Measurements from ENCODE around the gene EGFLAM. TPM values are rescaled to one million over a fixed set of nuclear protein-coding genes. Genes with fewer than 3 reads are reported as not detected.

The EGFLAM gene
- total and polyA plus RNA-seq, 4 donors: 4.6 to 15.8 (median 14.0) TPM

DNA sequence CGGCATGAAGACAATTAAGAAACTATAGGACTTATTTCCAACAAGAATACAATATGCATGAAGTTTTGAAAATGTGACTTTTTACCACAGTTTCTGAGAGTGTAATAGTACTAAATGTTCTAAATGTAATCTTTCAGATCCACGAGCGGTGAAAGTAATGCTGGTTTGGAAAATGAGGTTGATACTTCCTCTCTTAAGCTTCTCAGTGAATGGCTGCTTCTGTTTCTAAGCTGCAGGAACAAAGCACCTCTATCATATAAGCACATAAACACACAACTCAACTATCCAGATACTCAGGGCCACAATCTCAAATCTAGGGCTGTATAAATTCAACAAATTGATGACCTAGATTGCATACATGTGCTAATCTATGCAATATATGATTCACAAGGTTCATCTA lies 219.8 kb downstream of the EGFLAM start:
- H3K27me3 ChIP-seq (ENCODE audit: control insufficient read depth in 1 of 2, insufficient read depth in 2 of 2, low read length in 1 of 2): no peaks in the 10 kb centered on the region
- 92% methylated on average over 3 of the region's 3 CpGs for WGBS, 2 donors
- intact Hi-C loops (cut with DNase I): loop anchor here in 1 of 2 donors (10.0 kb wide), 1 partner anchor 67 kb away; no protein-coding TSS in a partner anchor

DNA sequence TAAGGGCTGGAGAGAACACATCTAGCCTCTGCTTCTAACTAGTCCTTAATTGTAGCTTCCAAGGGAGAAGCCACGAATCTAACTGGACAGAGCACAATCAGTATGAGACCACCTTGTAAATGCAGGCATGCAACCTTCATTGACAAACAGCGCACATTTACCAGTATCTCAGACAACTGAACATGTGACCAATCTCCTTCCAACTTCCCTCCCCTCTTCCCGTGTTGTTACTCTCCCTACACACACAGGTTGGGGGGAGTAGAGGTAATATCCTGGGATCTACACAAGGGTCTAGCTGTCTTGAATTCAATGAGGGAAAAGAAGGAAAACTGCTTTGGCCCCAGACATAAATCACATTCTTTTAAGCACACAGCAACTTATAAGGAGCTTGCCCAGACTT lies 220.5 kb downstream of the EGFLAM start:
- no peak overlapping the region for H3K27ac ChIP-seq (ENCODE audit: low read depth in 1 of 2, low read length in 2 of 2)
- no peak overlapping the region for H3K4me3 ChIP-seq (ENCODE audit: low read length in 2 of 2)
- 91 to 94% methylated on average over 3 of the region's 3 CpGs for WGBS, 2 donors
- DNase-seq: no peak
- peaks cover 0 to 10% of the 10 kb centered on the region in 2 donors for H3K36me3 ChIP-seq (ENCODE audit: control insufficient read depth in 1 of 2, insufficient read depth in 2 of 2, low read length in 1 of 2)
- no peaks in the 10 kb centered on the region for H3K27me3 ChIP-seq (ENCODE audit: control insufficient read depth in 1 of 2, insufficient read depth in 2 of 2, low read length in 1 of 2)
- no peaks in the 10 kb centered on the region for H3K4me1 ChIP-seq (ENCODE audit: control insufficient read depth in 1 of 2, insufficient read depth in 2 of 2, low read length in 2 of 2)
- no peaks in the 10 kb centered on the region for H3K9me3 ChIP-seq (ENCODE audit: control insufficient read depth, low read length)
- no peak for ATAC-seq (ENCODE audit: low FRiP score)
- intact Hi-C loops (cut with DNase I): loop anchor here in 1 of 2 donors (10.0 kb wide), 1 partner anchor 66 kb away; no protein-coding TSS in a partner anchor

More for the DNA sequence above, 219.8 kb downstream of the EGFLAM start:
- Histone ChIP-seq H3K9me3 (ENCODE audit: control insufficient read depth, low read length) (no peaks in the 10 kb centered on the region), H3K4me1 (ENCODE audit: control insufficient read depth in 1 of 2, insufficient read depth in 2 of 2, low read length in 2 of 2) (no peaks in the 10 kb centered on the region), H3K4me3 (ENCODE audit: low read length in 2 of 2) (no peak overlapping the region), H3K36me3 (ENCODE audit: control insufficient read depth in 1 of 2, insufficient read depth in 2 of 2, low read length in 1 of 2) (peaks cover 0 to 8% of the 10 kb centered on the region in 2 donors), H3K27ac (ENCODE audit: low read depth in 1 of 2, low read length in 2 of 2) (no peak overlapping the region)
- DNase-seq (no peak), ATAC-seq (ENCODE audit: low FRiP score) (no peak)

DNA sequence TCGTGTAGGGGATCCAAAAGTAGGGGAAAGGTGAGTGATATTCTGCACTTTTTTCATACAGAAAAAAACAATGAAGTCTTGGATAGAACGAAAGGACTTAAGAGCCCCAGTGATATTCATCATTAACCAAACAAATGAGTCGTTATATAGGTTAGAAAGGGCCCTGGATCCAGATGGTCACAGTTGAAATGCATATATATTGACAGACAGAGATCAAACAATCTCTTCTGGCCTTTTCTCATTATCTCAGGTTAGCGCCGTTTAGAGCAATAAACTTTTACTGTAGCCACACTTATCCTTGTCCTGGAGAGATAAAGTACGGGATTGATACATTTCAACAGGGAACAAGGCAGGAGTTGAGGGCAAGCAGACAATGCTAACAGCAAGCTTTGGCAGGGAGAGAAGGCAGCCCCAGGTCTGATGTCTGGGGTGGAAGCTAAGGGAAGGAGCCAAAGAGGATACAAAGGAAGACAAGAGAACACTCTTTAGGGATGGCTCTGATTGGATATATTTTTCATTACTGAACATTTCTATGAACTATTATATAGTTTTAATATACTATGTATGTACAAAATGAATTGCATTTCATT lies 221.1 kb downstream of the EGFLAM start:
- no peak for DNase-seq
- no peak for ATAC-seq (ENCODE audit: low FRiP score)
- intact Hi-C loops (cut with DNase I): loop anchor here in 1 of 2 donors (10.0 kb wide), 1 partner anchor 65 kb away; no protein-coding TSS in a partner anchor
- Histone ChIP-seq H3K9me3 (ENCODE audit: control insufficient read depth, low read length) (no peaks in the 10 kb centered on the region), H3K4me3 (ENCODE audit: low read length in 2 of 2) (no peak overlapping the region), H3K36me3 (ENCODE audit: control insufficient read depth in 1 of 2, insufficient read depth in 2 of 2, low read length in 1 of 2) (peaks cover 0 to 10% of the 10 kb centered on the region in 2 donors), H3K4me1 (ENCODE audit: control insufficient read depth in 1 of 2, insufficient read depth in 2 of 2, low read length in 2 of 2) (no peaks in the 10 kb centered on the region), H3K27me3 (ENCODE audit: control insufficient read depth in 1 of 2, insufficient read depth in 2 of 2, low read length in 1 of 2) (no peaks in the 10 kb centered on the region), H3K27ac (ENCODE audit: low read depth in 1 of 2, low read length in 2 of 2) (no peak overlapping the region)
- 65 to 70% methylated on average over 6 of the region's 6 CpGs for WGBS, 2 donors

DNA sequence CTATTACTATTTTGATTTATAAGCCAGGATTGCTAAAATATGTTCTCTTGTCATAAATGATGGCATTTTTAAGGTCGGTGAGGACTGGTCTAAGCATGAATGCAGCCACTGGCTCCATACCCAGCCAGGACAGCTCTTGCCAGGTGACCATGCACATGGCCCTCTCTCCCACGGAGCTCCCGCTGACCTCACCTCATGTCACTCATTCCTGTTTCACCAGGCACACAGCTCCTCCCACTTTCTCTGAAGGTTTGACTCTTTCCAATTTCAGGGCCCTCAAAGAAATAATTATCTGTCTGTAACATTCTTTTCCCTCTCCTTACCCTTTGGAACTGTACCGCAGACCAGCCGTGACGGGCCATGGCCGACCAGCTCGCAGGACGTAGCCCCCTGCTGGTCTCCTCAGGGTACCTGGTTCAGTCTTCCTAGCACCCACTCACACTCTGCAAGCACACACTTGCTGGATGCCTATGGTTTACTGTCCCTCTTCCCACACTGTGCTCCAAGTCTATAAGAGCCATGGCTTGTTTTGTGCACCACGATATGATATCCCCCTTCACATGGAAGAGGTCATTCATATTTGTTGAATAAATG lies 225.5 kb downstream of the EGFLAM start:
- H3K27me3 ChIP-seq (ENCODE audit: control insufficient read depth in 1 of 2, insufficient read depth in 2 of 2, low read length in 1 of 2): no peaks in the 10 kb centered on the region
- WGBS, 2 donors: 90 to 91% methylated on average over 10 of the region's 10 CpGs
- H3K4me3 ChIP-seq (ENCODE audit: low read length in 2 of 2): no peak overlapping the region
- no peak overlapping the region for H3K27ac ChIP-seq (ENCODE audit: low read depth in 1 of 2, low read length in 2 of 2)
- intact Hi-C loops (cut with DNase I): no loop called here
- peaks cover 2 to 10% of the 10 kb centered on the region in 2 donors for H3K36me3 ChIP-seq (ENCODE audit: control insufficient read depth in 1 of 2, insufficient read depth in 2 of 2, low read length in 1 of 2)
- ATAC-seq (ENCODE audit: low FRiP score) (no peak), DNase-seq (no peak)
- no peaks in the 10 kb centered on the region for H3K4me1 ChIP-seq (ENCODE audit: control insufficient read depth in 1 of 2, insufficient read depth in 2 of 2, low read length in 2 of 2)
- H3K9me3 ChIP-seq (ENCODE audit: control insufficient read depth, low read length): no peaks in the 10 kb centered on the region

DNA sequence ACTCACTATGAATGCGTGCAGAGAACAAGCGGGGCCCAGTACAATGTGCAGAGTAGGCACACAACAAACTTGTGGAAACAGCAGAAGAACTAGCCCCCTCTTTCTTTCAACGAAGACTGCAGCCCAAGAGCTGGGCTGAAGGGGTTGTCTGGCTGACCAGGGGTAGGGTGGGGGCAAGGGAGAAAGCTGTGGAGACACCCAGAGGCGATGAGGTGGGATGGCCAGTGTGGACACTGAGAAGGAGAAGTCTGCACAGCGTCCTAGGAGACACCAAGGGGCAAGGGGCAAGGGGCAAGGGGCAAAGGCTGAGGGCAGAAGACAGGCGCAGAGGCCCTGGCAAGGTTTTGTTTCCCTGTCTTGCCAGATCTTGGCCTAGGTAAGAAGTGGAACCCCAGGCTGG lies 235.8 kb downstream of the EGFLAM start:
- H3K9me3 ChIP-seq (ENCODE audit: control insufficient read depth, low read length): no peaks in the 10 kb centered on the region
- 88 to 91% methylated on average over 6 of the region's 6 CpGs for WGBS, 2 donors
- DNase-seq (no peak), ATAC-seq (ENCODE audit: low FRiP score) (no peak)
- intact Hi-C loops (cut with DNase I): no loop called here
- H3K4me1 ChIP-seq (ENCODE audit: control insufficient read depth in 1 of 2, insufficient read depth in 2 of 2, low read length in 2 of 2): no peaks in the 10 kb centered on the region
- H3K27me3 ChIP-seq (ENCODE audit: control insufficient read depth in 1 of 2, insufficient read depth in 2 of 2, low read length in 1 of 2): no peaks in the 10 kb centered on the region
- H3K27ac ChIP-seq (ENCODE audit: low read depth in 1 of 2, low read length in 2 of 2): no peak overlapping the region
- H3K36me3 ChIP-seq (ENCODE audit: control insufficient read depth in 1 of 2, insufficient read depth in 2 of 2, low read length in 1 of 2): peaks cover 3 to 5% of the 10 kb centered on the region in 2 donors
- H3K4me3 ChIP-seq (ENCODE audit: low read length in 2 of 2): no peak overlapping the region

DNA sequence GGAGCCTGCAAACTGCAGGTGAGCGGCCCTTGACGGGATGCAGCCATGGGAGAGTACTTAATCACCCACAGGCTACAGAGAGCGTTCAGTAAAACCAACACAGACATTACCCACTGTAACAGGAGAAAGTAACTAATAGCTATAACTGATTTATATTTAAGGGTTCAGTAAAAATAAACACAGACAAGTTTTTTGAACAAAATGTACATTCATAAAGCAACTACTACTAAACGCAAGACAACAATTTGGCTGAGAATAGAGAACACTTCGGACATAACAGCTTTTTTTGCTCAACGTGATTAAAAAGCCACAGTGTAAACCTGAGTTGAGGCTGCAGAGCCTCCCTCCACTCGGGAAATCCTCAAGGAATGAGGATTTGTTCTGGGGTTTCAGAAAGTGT lies 236.4 kb downstream of the EGFLAM start:
- H3K36me3 ChIP-seq (ENCODE audit: control insufficient read depth in 1 of 2, insufficient read depth in 2 of 2, low read length in 1 of 2): peaks cover 3 to 5% of the 10 kb centered on the region in 2 donors
- WGBS, 2 donors: 82% methylated on average over 7 of the region's 7 CpGs
- no peaks in the 10 kb centered on the region for H3K27me3 ChIP-seq (ENCODE audit: control insufficient read depth in 1 of 2, insufficient read depth in 2 of 2, low read length in 1 of 2)
- ATAC-seq (ENCODE audit: low FRiP score) (no peak), DNase-seq (no peak)
- no peak overlapping the region for H3K27ac ChIP-seq (ENCODE audit: low read depth in 1 of 2, low read length in 2 of 2)
- H3K9me3 ChIP-seq (ENCODE audit: control insufficient read depth, low read length): no peaks in the 10 kb centered on the region
- no peak overlapping the region for H3K4me3 ChIP-seq (ENCODE audit: low read length in 2 of 2)
- no peaks in the 10 kb centered on the region for H3K4me1 ChIP-seq (ENCODE audit: control insufficient read depth in 1 of 2, insufficient read depth in 2 of 2, low read length in 2 of 2)
- intact Hi-C loops (cut with DNase I): no loop called here

DNA sequence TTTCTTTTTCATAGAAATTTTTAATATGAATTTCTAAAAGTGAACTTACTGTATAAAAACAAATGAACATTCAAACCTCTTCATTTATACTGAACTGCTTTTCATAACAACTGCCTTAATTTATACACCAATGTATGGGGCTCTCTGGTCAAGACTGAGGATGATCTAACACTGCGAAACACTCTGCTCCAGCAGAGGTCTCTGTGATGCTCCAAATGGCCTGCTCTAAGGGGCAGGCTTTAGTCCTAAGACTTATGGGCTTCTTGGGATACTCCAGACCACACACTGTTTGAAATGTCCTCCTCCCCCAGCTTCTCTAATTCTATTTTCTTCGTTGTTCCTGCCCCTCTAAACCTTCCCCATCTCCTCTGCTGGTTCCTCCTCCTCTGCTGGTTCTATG lies 239.6 kb downstream of the EGFLAM start:
- Histone ChIP-seq H3K36me3 (ENCODE audit: control insufficient read depth in 1 of 2, insufficient read depth in 2 of 2, low read length in 1 of 2) (peaks cover 0 to 4% of the 10 kb centered on the region in 2 donors), H3K9me3 (ENCODE audit: control insufficient read depth, low read length) (no peaks in the 10 kb centered on the region), H3K27ac (ENCODE audit: low read depth in 1 of 2, low read length in 2 of 2) (no peak overlapping the region), H3K27me3 (ENCODE audit: control insufficient read depth in 1 of 2, insufficient read depth in 2 of 2, low read length in 1 of 2) (no peaks in the 10 kb centered on the region), H3K4me3 (ENCODE audit: low read length in 2 of 2) (no peak overlapping the region), H3K4me1 (ENCODE audit: control insufficient read depth in 1 of 2, insufficient read depth in 2 of 2, low read length in 2 of 2) (no peaks in the 10 kb centered on the region)
- intact Hi-C loops (cut with DNase I): no loop called here
- 85 to 91% methylated on average over 2 of the region's 2 CpGs for WGBS, 2 donors
- no peak for DNase-seq
- ATAC-seq (ENCODE audit: low FRiP score): peak; percentile 67

DNA sequence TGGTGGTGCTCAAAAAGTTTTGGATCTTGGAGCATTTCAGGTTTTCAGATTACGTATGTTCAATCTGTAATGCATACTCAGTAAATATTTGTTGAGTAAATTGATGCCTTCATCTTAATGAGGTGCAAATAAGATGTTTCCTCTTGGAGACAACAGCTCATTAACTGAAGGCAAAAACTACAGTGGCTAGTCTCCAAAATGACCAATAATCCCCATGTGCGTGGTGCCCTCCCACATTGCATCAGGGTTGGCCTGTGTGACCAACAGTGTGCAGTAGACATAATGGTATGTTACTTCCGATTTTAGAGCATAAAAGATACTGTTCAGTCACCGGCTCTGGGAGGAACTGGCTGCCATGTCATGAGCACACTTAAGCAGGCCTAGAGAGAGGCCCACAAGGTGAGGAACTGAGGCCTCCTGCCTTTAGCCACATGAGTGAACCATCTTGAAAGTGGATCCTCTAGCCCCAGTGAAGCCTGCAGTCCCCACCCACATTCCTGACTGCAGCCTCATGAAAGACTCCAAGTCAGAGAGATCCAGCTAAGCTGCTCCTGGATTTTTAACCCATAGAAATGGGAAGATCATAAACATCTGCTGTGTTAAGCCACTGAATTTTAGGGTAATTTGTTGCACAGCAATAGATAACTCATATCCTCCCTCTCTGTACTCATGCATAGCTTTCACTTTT lies 242.4 kb downstream of the EGFLAM start:
- 91 to 92% methylated on average over 4 of the region's 4 CpGs for WGBS, 2 donors
- H3K27ac ChIP-seq (ENCODE audit: low read depth in 1 of 2, low read length in 2 of 2): no peak overlapping the region
- H3K4me3 ChIP-seq (ENCODE audit: low read length in 2 of 2): no peak overlapping the region
- intact Hi-C loops (cut with DNase I): no loop called here
- no peaks in the 10 kb centered on the region for H3K36me3 ChIP-seq (ENCODE audit: control insufficient read depth in 1 of 2, insufficient read depth in 2 of 2, low read length in 1 of 2)
- no peaks in the 10 kb centered on the region for H3K27me3 ChIP-seq (ENCODE audit: control insufficient read depth in 1 of 2, insufficient read depth in 2 of 2, low read length in 1 of 2)
- DNase-seq: no peak
- no peak for ATAC-seq (ENCODE audit: low FRiP score)
- no peaks in the 10 kb centered on the region for H3K4me1 ChIP-seq (ENCODE audit: control insufficient read depth in 1 of 2, insufficient read depth in 2 of 2, low read length in 2 of 2)
- no peaks in the 10 kb centered on the region for H3K9me3 ChIP-seq (ENCODE audit: control insufficient read depth, low read length)
